NT2/D1 (cell line): Measurements from ENCODE around the gene KRTAP20-2.

Experiments
- SUZ12 ChIP-seq: IDR thresholded peaks from 2 replicates; pipeline ENCODE4 v1.6.1; 2011; ENCODE audit not compliant: insufficient read length, insufficient read depth; ENCODE audit errors: extremely low read depth
- YY1 ChIP-seq: IDR thresholded peaks from 2 replicates; pipeline ENCODE4 v1.6.1; 2011; ENCODE audit not compliant: insufficient read length, insufficient read depth
- ZNF274 ChIP-seq: IDR thresholded peaks from 2 replicates; pipeline ENCODE4 v1.6.1; 2011; ENCODE audit warnings: mild to moderate bottlenecking, low read depth, low read length

DNA sequence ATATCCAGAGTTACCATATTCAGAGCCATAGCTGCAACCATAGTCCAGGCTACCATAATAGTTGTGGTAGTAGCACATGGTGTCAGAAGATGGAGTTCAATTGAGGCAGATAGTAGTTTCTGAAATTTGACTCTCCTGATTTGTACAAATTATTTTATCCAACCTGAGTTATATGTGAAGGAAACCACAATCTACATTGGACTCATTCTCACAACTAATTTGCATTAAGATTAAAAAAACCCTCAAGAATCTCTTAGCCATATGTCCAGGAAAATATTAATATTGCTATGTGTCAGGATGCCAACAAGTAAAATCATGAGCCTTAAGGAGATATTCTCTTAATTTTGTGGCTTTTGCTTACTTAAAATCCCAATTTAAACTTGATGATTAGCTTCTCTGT, 44.7 kb upstream of the KRTAP20-2 start, which contains the start of gene KRTAP22-2:
- TF ChIP-seq ZNF274 (no peak), SUZ12 (no peak), YY1 (no peak)
